Measurements from ENCODE around the gene ABHD2. TPM values are rescaled to one million over a fixed set of nuclear protein-coding genes. Genes with fewer than 3 reads are reported as not detected.

The ABHD2 gene
- total and polyA plus RNA-seq, 9 of the 15 experiments (the other 6 are each of a cell fraction or from before 2014, with no cell fraction given) = 16.9 to 99.8 (median 47.5) TPM

GRCh38 chr15:89187986-89188514 lies 99.8 kb downstream of the ABHD2 start:
- H3K36me3 ChIP-seq (ENCODE audit: control insufficient read depth, insufficient read depth, low read length) = peaks cover 91% of the 10 kb centered on the region
- 100% methylated on average over 8 of the region's 8 CpGs for WGBS (ENCODE audit: insufficient coverage, low coverage, missing lambda C conversion rate)
- CTCF ChIA-PET (ENCODE audit: low intra/inter-chr PET ratio) = no interaction called here
- TF ChIP-seq RFX5 (IDR thresholded peaks at IDR 0.05; ENCODE audit: low read depth, low read length) = no peak
- no peak for TF ChIP-seq CBFB (CRISPR knock-in tag; IDR thresholded peaks at IDR 0.05)
- no peak for TF ChIP-seq ZNF263 (CRISPR knock-in tag; IDR thresholded peaks at IDR 0.05; ENCODE audit: borderline replicate concordance)
- TF ChIP-seq ETV6 (IDR thresholded peaks at IDR 0.05; ENCODE audit: borderline replicate concordance in 1 of 2, low read depth in 2 of 2, low read length in 1 of 2) = no peak
- no peak for TF ChIP-seq ETV6 (CRISPR knock-in tag; IDR thresholded peaks at IDR 0.05; ENCODE audit: borderline replicate concordance)
- TF ChIP-seq KLF6 (CRISPR knock-in tag; IDR thresholded peaks at IDR 0.05; ENCODE audit: borderline replicate concordance) = no peak
- no peak for TF ChIP-seq RBFOX2 (IDR thresholded peaks at IDR 0.05; ENCODE audit: low read depth, low read length)
- TF ChIP-seq ZNF274 (IDR thresholded peaks at IDR 0.05; ENCODE audit: borderline replicate concordance, low read depth, low read length) = no peak
- TF ChIP-seq, protein P1, sequence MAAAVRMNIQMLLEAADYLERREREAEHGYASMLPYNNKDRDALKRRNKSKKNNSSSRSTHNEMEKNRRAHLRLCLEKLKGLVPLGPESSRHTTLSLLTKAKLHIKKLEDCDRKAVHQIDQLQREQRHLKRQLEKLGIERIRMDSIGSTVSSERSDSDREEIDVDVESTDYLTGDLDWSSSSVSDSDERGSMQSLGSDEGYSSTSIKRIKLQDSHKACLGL (CRISPR knock-in tag; IDR thresholded peaks at IDR 0.05; ENCODE audit: borderline replicate concordance, poor library complexity, severe bottlenecking) = no peak
- no peak for TF ChIP-seq BRCA1 (IDR thresholded peaks at IDR 0.05)
- TF ChIP-seq BRCA1 (CRISPR knock-in tag; IDR thresholded peaks at IDR 0.05) = no peak
- TF ChIP-seq HDAC6 (IDR thresholded peaks at IDR 0.05; ENCODE audit: low read depth, low read length) = no peak
- no peak for TF ChIP-seq NFRKB (IDR thresholded peaks at IDR 0.05; ENCODE audit: low read depth)
- TF ChIP-seq PRPF4 (IDR thresholded peaks at IDR 0.05; ENCODE audit: insufficient read depth, low read depth, low read length, poor library complexity, severe bottlenecking) = no peak
- no peak for TF ChIP-seq NR2F6 (CRISPR knock-in tag; IDR thresholded peaks at IDR 0.05)
- no peak for TF ChIP-seq ZNF146 (CRISPR knock-in tag; IDR thresholded peaks at IDR 0.05; ENCODE audit: unreplicated experiment)
- TF ChIP-seq PML (IDR thresholded peaks at IDR 0.05; ENCODE audit: low read length) = no peak

More at GRCh38 chr15:89187986-89188514, 99.8 kb downstream of the ABHD2 start:
- POLR2A ChIA-PET = interaction anchor here (1.0 kb wide), 1 partner anchor 11 kb away, joined by 3 read pairs; no protein-coding TSS in a partner anchor
- no peak overlapping the region for H3K4me2 ChIP-seq (ENCODE audit: insufficient read depth, low read length)
- H3K9ac ChIP-seq (ENCODE audit: insufficient read depth in 1 of 2, low read depth in 2 of 2, low read length in 2 of 2) = no peak overlapping the region
- no peaks in the 10 kb centered on the region for H3K9me3 ChIP-seq (replicated peaks; ENCODE audit: control insufficient read depth, insufficient read depth, low read depth, low read length)
- H3K9me1 ChIP-seq (ENCODE audit: control insufficient read depth, insufficient read depth, low read length) = peaks cover 7% of the 10 kb centered on the region
- FAIRE-seq (no peak), ATAC-seq (no peak), DNase-seq (ENCODE audit: extremely low read depth in 1 of 4, low spot score in 3 of 4) (no peak)
- intact Hi-C loops (cut with micrococcal nuclease) (no loop called here), in situ Hi-C loops (cut with MboI) (no loop called here)
- H3K27me3 ChIP-seq (ENCODE audit: control insufficient read depth in 2 of 2, insufficient read depth in 2 of 2, low read length in 2 of 2) = no peaks in the 10 kb centered on the region
- no TSS peak for BruUV-seq (replicated peaks)
- H4K20me1 ChIP-seq (replicated peaks; ENCODE audit: control insufficient read depth, insufficient read depth, low read length) = no peaks in the 10 kb centered on the region
- no peak overlapping the region for H3K27ac ChIP-seq (ENCODE audit: extremely low read depth, low read depth, low read length)
- H3K4me1 ChIP-seq (replicated peaks in 1 of 2; ENCODE audit: control insufficient read depth in 2 of 2, insufficient read depth in 2 of 2, low read length in 2 of 2) = no peaks in the 10 kb centered on the region
- no peaks in the 10 kb centered on the region for H3K79me2 ChIP-seq (ENCODE audit: control insufficient read depth, insufficient read depth, low read length)
- H2AFZ ChIP-seq (ENCODE audit: low read depth, low read length) = no peak overlapping the region
- H3K4me3 ChIP-seq = no peak overlapping the region
